HepG2 (cell line): ENCODE measurements around the gene ALK. TPM values are rescaled to one million over a fixed set of nuclear protein-coding genes. Genes with fewer than 3 reads are reported as not detected.

Source experiments
- ATAC-seq: fragments of 200-7000 bp; cut with Tn5 transposase; 3 replicates; pipeline ENCODE4 v1.9.1; 2020; ENCODE audit warnings: mild to moderate bottlenecking, moderate library complexity
- BruUV-seq: library from RNA; stranded (reverse); fragments of 400-500 nt; replicated peaks from 2 replicates; lab custom pipeline; 2021; lab: Mats Ljungman, UMichigan
- CTCF ChIA-PET: fragments of 300-600 bp; formaldehyde crosslinking; extraction: SDS; loops from one replicate; lab custom pipeline; 2021; ENCODE audit warnings: low total read pairs, inconsistent platforms, low intra/inter-chr PET ratio; lab: Yijun Ruan, JAX
- POLR2A ChIA-PET: fragments of 350-600 bp; sonication (Branson Sonifier 250); formaldehyde crosslinking; loops from one replicate; lab custom pipeline; 2020; ENCODE audit warnings: antibody characterized with exemption, inconsistent platforms; lab: Yijun Ruan, JAX
- DNase-seq: peaks from one replicate; pipeline ENCODE4 v3.0.0-alpha.2; 2015; ENCODE audit warnings: low spot score
- FAIRE-seq: peaks from 3 replicates; lab custom pipeline; 2011; peaks lifted over from hg19 to GRCh38; lab: Jason Lieb, UNC
- H2AFZ ChIP-seq: one replicate; pipeline ENCODE4 v1.6.1; 2011; ENCODE audit warnings: low read length, inconsistent platforms
- H3K27ac ChIP-seq: fragments of 300-600 bp; 3 replicates; pipeline ENCODE4 v1.8.0; 2011; ENCODE audit warnings: mixed run types, mild to moderate bottlenecking, mixed read lengths, low read length, inconsistent platforms; ENCODE audit not compliant: insufficient read depth; ENCODE audit errors: extremely low read length
- H3K27me3 ChIP-seq, 2 experiments: fragments of 200-600 bp in 1 of 2; 2 replicates in 1 of 2; 3 replicates in 1 of 2; pipeline versions ENCODE4 v1.6.0 to v1.8.0; 2011; ENCODE audit warnings: low read length in 2 of 2, mild to moderate bottlenecking in 2 of 2, moderate library complexity in 2 of 2, inconsistent platforms in 1 of 2; ENCODE audit not compliant: insufficient read depth in 2 of 2, control insufficient read depth in 1 of 2
- H3K36me3 ChIP-seq, 2 experiments: fragments of 200-600 bp in 1 of 2; replicated peaks in 1 of 2; 2 replicates in 1 of 2; 3 replicates in 1 of 2; pipeline versions ENCODE4 v1.5.1 to v1.8.0; 2011; ENCODE audit warnings: low read length in 2 of 2, inconsistent platforms in 1 of 2; ENCODE audit not compliant: insufficient read depth in 2 of 2, control insufficient read depth in 1 of 2
- H3K4me1 ChIP-seq: 2 replicates; pipeline ENCODE4 v1.5.1; 2012; ENCODE audit warnings: low read length, inconsistent platforms; ENCODE audit not compliant: insufficient read depth
- H3K4me2 ChIP-seq: 2 replicates; pipeline ENCODE4 v1.6.0; 2011; ENCODE audit warnings: low read depth, low read length, inconsistent platforms
- H3K4me3 ChIP-seq, 3 experiments: fragments of 200-600 bp in 1 of 3; sonication (generic), shearing (Covaris generic) in 1 of 3; replicated peaks in 1 of 3; 2 replicates each; pipeline ENCODE4 v1.5.1; 2011 to 2016; ENCODE audit warnings: low read length in 3 of 3, inconsistent platforms in 2 of 3, low read depth in 2 of 3, mild to moderate bottlenecking in 2 of 3, control low read depth in 1 of 3, mixed read lengths in 1 of 3; ENCODE audit not compliant: insufficient read depth in 1 of 3
- H3K79me2 ChIP-seq: one replicate; pipeline ENCODE4 v1.6.1; 2011; ENCODE audit warnings: low read length, inconsistent platforms; ENCODE audit not compliant: insufficient read depth
- H3K9ac ChIP-seq: 2 replicates; pipeline ENCODE4 v1.6.0; 2011; ENCODE audit warnings: mild to moderate bottlenecking, low read depth, low read length, inconsistent platforms; ENCODE audit not compliant: insufficient read depth
- H3K9me3 ChIP-seq: 2 replicates; pipeline ENCODE4 v1.5.1; 2012; ENCODE audit warnings: mild to moderate bottlenecking, low read length
- H4K20me1 ChIP-seq: 2 replicates; pipeline ENCODE4 v1.6.0; 2011; ENCODE audit warnings: inconsistent platforms, mild to moderate bottlenecking, low read length, moderate library complexity; ENCODE audit not compliant: insufficient read depth
- CBX2 ChIP-seq, 2 experiments: fragments of 200-600 bp in 1 of 2; sonication (generic); formaldehyde crosslinking in 1 of 2; IDR thresholded peaks; 2 replicates each; pipeline versions ENCODE4 v1.7.0 to v1.8.1; 2018 to 2022; ENCODE audit warnings: low read depth in 2 of 2, low read length in 1 of 2, mild to moderate bottlenecking in 1 of 2, missing genetic modification reagents in 1 of 2
- IKZF1 ChIP-seq: fragments of 450-650 bp; IDR thresholded peaks from 2 replicates; pipeline ENCODE4 v1.7.1; 2016
- LCORL ChIP-seq, 2 experiments: fragments of 450-650 bp in 1 of 2; sonication (generic) in 1 of 2; formaldehyde crosslinking in 1 of 2; IDR thresholded peaks; 2 replicates each; pipeline versions ENCODE4 v1.5.0 to v1.6.1; 2017 to 2020; ENCODE audit warnings: antibody characterized with exemption in 1 of 2, missing genetic modification reagents in 1 of 2
- RORA ChIP-seq: sonication (generic); formaldehyde crosslinking; IDR thresholded peaks from 2 replicates; pipeline ENCODE4 v1.5.0; 2020; ENCODE audit warnings: mild to moderate bottlenecking, missing genetic modification reagents, moderate library complexity
- XBP1 ChIP-seq: sonication (generic); formaldehyde crosslinking; IDR thresholded peaks from 2 replicates; pipeline ENCODE4 v1.5.0; 2020; ENCODE audit warnings: missing genetic modification reagents
- ZKSCAN8 ChIP-seq: IDR thresholded peaks from 2 replicates; pipeline ENCODE4 v1.6.1; 2016; ENCODE audit warnings: borderline replicate concordance, missing genetic modification reagents, missing compliant biosample characterization
- ZNF121 ChIP-seq: sonication (generic); formaldehyde crosslinking; IDR thresholded peaks from 2 replicates; pipeline ENCODE4 v1.5.0; 2020; ENCODE audit warnings: mild to moderate bottlenecking, missing genetic modification reagents
- ZNF234 ChIP-seq: sonication (generic); formaldehyde crosslinking; conservative IDR thresholded peaks from 2 replicates; pipeline ENCODE4 v1.5.1; 2020; ENCODE audit warnings: mild to moderate bottlenecking, missing genetic modification reagents
- ZNF274 ChIP-seq: sonication (generic); formaldehyde crosslinking; IDR thresholded peaks from 2 replicates; pipeline ENCODE4 v1.5.1; 2020; ENCODE audit warnings: mild to moderate bottlenecking, missing genetic modification reagents
- ZNF510 ChIP-seq: sonication (generic); formaldehyde crosslinking; IDR thresholded peaks from 2 replicates; pipeline ENCODE4 v1.4.0; 2020; ENCODE audit warnings: low read depth, mild to moderate bottlenecking, missing genetic modification reagents
- WGBS: methylation state at CpG from one replicate; pipeline ENCODE4 v1.1.6; 2017; ENCODE audit warnings: low lambda C conversion rate; 5-methylcytosine and 5-hydroxymethylcytosine counted together
- in situ Hi-C: cut with HindIII; loops from 2 replicates; pipeline ENCODE4 v1.10.0; 2017; ENCODE audit warnings: low pct_unique_long_range_greater_than_20kb; ENCODE audit not compliant: extremely low pct_ligation_motif_present
- intact Hi-C: fragments of 100-400 bp; cut with micrococcal nuclease; formaldehyde crosslinking; loops from one replicate; pipeline ENCODE4 v1.10.0; 2022; ENCODE audit not compliant: unreplicated experiment
- polyA plus RNA-seq, 8 experiments: library from polyadenylated mRNA; depleted of rRNA in 3 of 8; stranded (reverse) in 7 of 8; unstranded in 1 of 8; fragments of >200 nt; fragmentation: Illumina TruSeq in 4 of 8; extraction: Trizol in 4 of 8; gene quantifications; 2 replicates each; pipeline versions ENCODE4 v1.2.1 to v1.2.3, GENCODE V29; 2011 to 2016; ENCODE audit warnings: low read depth in 4 of 8, missing spikeins in 1 of 8, mixed read lengths in 1 of 8; ENCODE audit not compliant: insufficient read depth in 1 of 8
- total RNA-seq, 5 experiments: library from RNA; depleted of rRNA; stranded (reverse); fragments of >200 nt; fragmentation: Illumina TruSeq; extraction: Trizol; gene quantifications; 2 replicates each; pipeline ENCODE4 v1.2.3, GENCODE V29; 2016; ENCODE audit warnings: low read depth in 1 of 5
- TF ChIP-seq, protein P1 (sequence below): sonication (generic); formaldehyde crosslinking; IDR thresholded peaks from 2 replicates; pipeline ENCODE4 v1.4.0; 2020; ENCODE audit warnings: mild to moderate bottlenecking, missing genetic modification reagents, borderline replicate concordance

Gene ALK
- total and polyA plus RNA-seq, 2 of the 13 experiments (the other 11 are each of a cell fraction or from before 2014, with no cell fraction given) = not detected

DNA sequence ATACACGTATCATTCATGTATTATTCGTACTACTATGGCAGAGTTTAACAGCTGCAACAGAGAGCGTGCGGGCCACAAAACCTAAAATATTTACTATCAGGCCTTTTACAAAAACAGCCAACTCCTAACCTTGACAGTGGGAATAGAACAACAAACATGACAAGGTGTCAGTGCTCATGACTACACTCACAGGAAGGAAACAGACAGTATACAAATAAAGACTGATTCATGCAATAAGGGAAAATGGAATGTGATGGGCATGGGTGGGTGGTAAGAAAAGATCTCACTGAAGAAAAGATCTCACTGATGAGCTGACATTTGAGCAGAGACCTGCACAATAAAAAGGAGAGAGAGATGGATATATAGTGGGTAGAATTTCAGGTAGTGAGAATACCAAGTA, 347.8 kb downstream of the ALK start:
- peaks cover 2 to 43% of the 10 kb centered on the region in 2 experiments; a peak in 4 of 5 replicates for H3K27me3 ChIP-seq
- DNase-seq = no peak
- no peak overlapping the region for H2AFZ ChIP-seq
- POLR2A ChIA-PET = no interaction called here
- ATAC-seq = no peak
- H3K9me3 ChIP-seq = no peaks in the 10 kb centered on the region
- H3K4me1 ChIP-seq = no peaks in the 10 kb centered on the region
- no peak overlapping the region for H3K27ac ChIP-seq
- H3K9ac ChIP-seq = no peak overlapping the region
- TF ChIP-seq ZNF510 (CRISPR knock-in tag) = no peak
- H3K4me3 ChIP-seq = no peak overlapping the region
- H4K20me1 ChIP-seq = no peaks in the 10 kb centered on the region
- no peaks in the 10 kb centered on the region for H3K79me2 ChIP-seq
- WGBS = 28% methylated on average over 4 of the region's 4 CpGs
- no peaks in the 10 kb centered on the region for H3K36me3 ChIP-seq
- no TSS peak for BruUV-seq
- intact Hi-C loops = no loop called here
- no peak for FAIRE-seq
- no peak overlapping the region for H3K4me2 ChIP-seq
- CTCF ChIA-PET = no interaction called here
- in situ Hi-C loops = no loop called here

DNA sequence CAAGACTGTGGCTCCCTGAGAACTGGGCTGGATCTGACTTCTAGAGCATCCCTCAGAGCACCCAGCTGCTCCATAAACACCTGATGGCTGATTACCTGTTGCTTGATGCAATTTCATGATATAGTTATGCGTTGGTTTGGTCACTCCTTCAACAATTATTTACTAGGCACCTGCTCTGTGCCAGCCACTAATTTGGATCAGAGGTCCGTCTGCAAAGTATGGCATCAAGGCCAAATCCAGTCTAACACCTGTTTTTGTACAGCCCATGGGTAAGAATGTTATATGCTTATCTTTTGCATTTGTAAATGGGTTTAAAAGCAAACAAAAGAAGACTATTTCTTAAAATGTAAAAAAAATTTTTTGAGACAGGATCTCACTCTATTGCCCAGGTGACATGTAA, 348.2 kb downstream of the ALK start:
- no peak overlapping the region for H3K27ac ChIP-seq
- DNase-seq (no peak), FAIRE-seq (no peak), ATAC-seq (no peak)
- ChIA-PET POLR2A (no interaction called here), CTCF (no interaction called here)
- 0% methylated on average over 2 of the region's 2 CpGs for WGBS
- no peak overlapping the region for H3K9ac ChIP-seq
- BruUV-seq = no TSS peak
- no peak overlapping the region for H2AFZ ChIP-seq
- no peaks in the 10 kb centered on the region for H3K9me3 ChIP-seq
- in situ Hi-C loops = no loop called here
- no peaks in the 10 kb centered on the region for H3K4me1 ChIP-seq
- no peaks in the 10 kb centered on the region for H3K36me3 ChIP-seq
- intact Hi-C loops = no loop called here
- H3K4me3 ChIP-seq = no peak overlapping the region
- H3K4me2 ChIP-seq = no peak overlapping the region
- H4K20me1 ChIP-seq = no peaks in the 10 kb centered on the region
- no peaks in the 10 kb centered on the region for H3K79me2 ChIP-seq
- H3K27me3 ChIP-seq = peaks cover 2 to 45% of the 10 kb centered on the region in 2 experiments; a peak in 4 of 5 replicates
- no peak for TF ChIP-seq ZNF121 (CRISPR knock-in tag)
- TF ChIP-seq RORA = no peak
- TF ChIP-seq IKZF1 = no peak
- no peak for TF ChIP-seq LCORL (IDR thresholded peaks at IDR 0.05)
- TF ChIP-seq LCORL (CRISPR knock-in tag; IDR thresholded peaks at IDR 0.05) = no peak
- TF ChIP-seq XBP1 = no peak
- no peak for TF ChIP-seq ZKSCAN8 (CRISPR knock-in tag)
- no peak for TF ChIP-seq ZNF274 (CRISPR knock-in tag)
- TF ChIP-seq ZNF234 (CRISPR knock-in tag) = no peak
- no peak for TF ChIP-seq CBX2 (IDR thresholded peaks at IDR 0.05; ENCODE audit: low read depth, low read length)
- no peak for TF ChIP-seq CBX2 (CRISPR knock-in tag; IDR thresholded peaks at IDR 0.05; ENCODE audit: low read depth)
- TF ChIP-seq, protein P1, sequence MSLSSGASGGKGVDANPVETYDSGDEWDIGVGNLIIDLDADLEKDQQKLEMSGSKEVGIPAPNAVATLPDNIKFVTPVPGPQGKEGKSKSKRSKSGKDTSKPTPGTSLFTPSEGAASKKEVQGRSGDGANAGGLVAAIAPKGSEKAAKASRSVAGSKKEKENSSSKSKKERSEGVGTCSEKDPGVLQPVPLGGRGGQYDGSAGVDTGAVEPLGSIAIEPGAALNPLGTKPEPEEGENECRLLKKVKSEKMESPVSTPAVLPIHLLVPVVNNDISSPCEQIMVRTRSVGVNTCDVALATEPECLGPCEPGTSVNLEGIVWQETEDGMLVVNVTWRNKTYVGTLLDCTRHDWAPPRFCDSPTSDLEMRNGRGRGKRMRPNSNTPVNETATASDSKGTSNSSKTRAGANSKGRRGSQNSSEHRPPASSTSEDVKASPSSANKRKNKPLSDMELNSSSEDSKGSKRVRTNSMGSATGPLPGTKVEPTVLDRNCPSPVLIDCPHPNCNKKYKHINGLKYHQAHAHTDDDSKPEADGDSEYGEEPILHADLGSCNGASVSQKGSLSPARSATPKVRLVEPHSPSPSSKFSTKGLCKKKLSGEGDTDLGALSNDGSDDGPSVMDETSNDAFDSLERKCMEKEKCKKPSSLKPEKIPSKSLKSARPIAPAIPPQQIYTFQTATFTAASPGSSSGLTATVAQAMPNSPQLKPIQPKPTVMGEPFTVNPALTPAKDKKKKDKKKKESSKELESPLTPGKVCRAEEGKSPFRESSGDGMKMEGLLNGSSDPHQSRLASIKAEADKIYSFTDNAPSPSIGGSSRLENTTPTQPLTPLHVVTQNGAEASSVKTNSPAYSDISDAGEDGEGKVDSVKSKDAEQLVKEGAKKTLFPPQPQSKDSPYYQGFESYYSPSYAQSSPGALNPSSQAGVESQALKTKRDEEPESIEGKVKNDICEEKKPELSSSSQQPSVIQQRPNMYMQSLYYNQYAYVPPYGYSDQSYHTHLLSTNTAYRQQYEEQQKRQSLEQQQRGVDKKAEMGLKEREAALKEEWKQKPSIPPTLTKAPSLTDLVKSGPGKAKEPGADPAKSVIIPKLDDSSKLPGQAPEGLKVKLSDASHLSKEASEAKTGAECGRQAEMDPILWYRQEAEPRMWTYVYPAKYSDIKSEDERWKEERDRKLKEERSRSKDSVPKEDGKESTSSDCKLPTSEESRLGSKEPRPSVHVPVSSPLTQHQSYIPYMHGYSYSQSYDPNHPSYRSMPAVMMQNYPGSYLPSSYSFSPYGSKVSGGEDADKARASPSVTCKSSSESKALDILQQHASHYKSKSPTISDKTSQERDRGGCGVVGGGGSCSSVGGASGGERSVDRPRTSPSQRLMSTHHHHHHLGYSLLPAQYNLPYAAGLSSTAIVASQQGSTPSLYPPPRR = no peak
